ENCODE measurements around the gene GSG1. TPM values are rescaled to one million over a fixed set of nuclear protein-coding genes. Genes with fewer than 3 reads are reported as not detected.

GSG1 gene
- total and polyA plus RNA-seq, 2 of the 8 experiments (the other 6 are each of a cell fraction or from before 2014, with no cell fraction given), result 0.89 to 1.4 TPM

DNA sequence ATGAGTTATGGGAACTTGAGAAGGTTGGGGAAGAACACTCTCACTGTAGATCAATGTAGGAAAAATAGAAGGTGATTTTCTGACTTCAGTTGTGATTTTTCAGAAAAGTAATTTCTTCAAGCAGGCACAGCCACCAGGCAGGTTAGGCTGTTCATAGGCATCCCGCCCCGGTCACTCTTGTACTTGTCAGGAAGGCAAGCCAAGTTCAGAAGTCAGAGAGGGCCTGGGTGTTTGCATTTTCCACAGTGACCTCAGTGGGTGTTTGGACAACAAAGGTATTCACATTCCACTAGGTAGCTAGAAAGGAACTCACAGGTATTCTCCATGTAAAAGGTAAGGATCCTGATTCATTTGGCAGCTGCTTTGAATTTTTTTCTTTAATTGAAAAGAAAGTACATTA is 62.2 kb downstream of the GSG1 start:
- DNase-seq (ENCODE audit: low read depth in 1 of 2, low spot score in 2 of 2) (no peak), FAIRE-seq (no peak)
- Histone ChIP-seq H2AFZ (ENCODE audit: low read length) (no peak overlapping the region), H3K18ac (ENCODE audit: extremely low read depth, low read length) (no peak overlapping the region), H2BK20ac (ENCODE audit: low read length) (no peak overlapping the region), H3K79me1 (ENCODE audit: low read depth, low read length) (no peaks in the 10 kb centered on the region), H3K56ac (replicated peaks; ENCODE audit: insufficient read length, low read depth, low read length) (no peak overlapping the region), H2BK15ac (ENCODE audit: low read length) (no peak overlapping the region), H3K4me1 (replicated peaks in 1 of 4; ENCODE audit: control insufficient read depth in 3 of 4, insufficient read depth in 4 of 4, low read length in 3 of 4) (peaks cover 0 to 3% (median under 1%) of the 10 kb centered on the region in 4 experiments; a peak in 2 of 7 replicates), H4K91ac (replicated peaks; ENCODE audit: insufficient read length, low read length) (no peak overlapping the region), H3K14ac (ENCODE audit: insufficient read length) (no peak overlapping the region), H4K5ac (ENCODE audit: insufficient read length, low read depth, low read length) (no peak overlapping the region), H4K20me1 (replicated peaks in 1 of 2; ENCODE audit: control insufficient read depth in 1 of 2, insufficient read depth in 2 of 2, low read length in 2 of 2) (no peaks in the 10 kb centered on the region), H4K8ac (ENCODE audit: extremely low read depth, insufficient read depth, low read length) (no peak overlapping the region), H3K9me3 (ENCODE audit: insufficient read depth in 2 of 2, low read depth in 1 of 2, low read length in 1 of 2) (no peaks in the 10 kb centered on the region), H3K36me3 (ENCODE audit: control insufficient read depth in 2 of 4, insufficient read depth in 4 of 4, low read length in 3 of 4) (no peaks in the 10 kb centered on the region), H3K4me3 (ENCODE audit: extremely low read depth in 1 of 4, insufficient read depth in 2 of 4, low read depth in 3 of 4, low read length in 4 of 4) (no peak overlapping the region), H3K4me2 (ENCODE audit: insufficient read depth in 1 of 2, low read depth in 2 of 2, low read length in 2 of 2) (no peak overlapping the region), H2BK12ac (ENCODE audit: low read depth, low read length) (no peak overlapping the region), H2AK5ac (ENCODE audit: low read depth, low read length) (no peak overlapping the region), H3K79me2 (ENCODE audit: control insufficient read depth in 1 of 2, insufficient read depth in 2 of 2, low read length in 2 of 2) (peaks cover 0 to 8% of the 10 kb centered on the region in 2 experiments; a peak in 3 of 4 replicates), H2BK5ac (ENCODE audit: low read depth, low read length) (no peak overlapping the region), H3K27me3 (replicated peaks in 1 of 4; ENCODE audit: control insufficient read depth in 3 of 4, extremely low read depth in 1 of 4, insufficient read depth in 3 of 4, low read length in 3 of 4) (no peaks in the 10 kb centered on the region), H3K23ac (ENCODE audit: insufficient read length) (no peak overlapping the region), H3K23me2 (ENCODE audit: low read depth, low read length) (peaks cover 9% of the 10 kb centered on the region), H3K4ac (replicated peaks; ENCODE audit: insufficient read length, low read depth, low read length) (no peak overlapping the region), H3K27ac (ENCODE audit: low read depth, low read length) (no peak overlapping the region), H2BK120ac (replicated peaks; ENCODE audit: low read depth, low read length) (no peak overlapping the region), H3K9ac (replicated peaks in 1 of 4; ENCODE audit: extremely low read depth in 1 of 4, low read depth in 3 of 4, low read length in 3 of 4) (no peak overlapping the region)
- 95% methylated on average over 2 of the region's 2 CpGs; no CpG with 5 or more reads in 1 of the 2 experiments for WGBS, 2 experiments (ENCODE audit: extremely low coverage in 1 of 2, insufficient coverage in 1 of 2, insufficient read length in 1 of 2, insufficient replicate concordance in 2 of 2, low coverage in 1 of 2, low lambda C conversion rate in 2 of 2, missing lambda C conversion rate in 1 of 2)
- ChIA-PET CTCF (ENCODE audit: partially characterized antibody) (interaction anchor here (0.8 to 1.3 kb wide), 5 partner anchors 15 to 296 kb away, joined by 3 to 6 read pairs (median 4); no protein-coding TSS in a partner anchor), POLR2A (ENCODE audit: partially characterized antibody) (no interaction called here)
- TF ChIP-seq SP1 (IDR thresholded peaks at IDR 0.05; ENCODE audit: low read depth, low read length) (no peak), EP300 (IDR thresholded peaks at IDR 0.05; ENCODE audit: borderline replicate concordance in 1 of 2, low read depth in 2 of 2, low read length in 2 of 2) (no peak), MAFK (IDR thresholded peaks at IDR 0.05; ENCODE audit: low read depth, low read length) (no peak), EZH2 (IDR thresholded peaks at IDR 0.05; ENCODE audit: low read depth, low read length, severe bottlenecking) (no peak), TEAD4 (IDR thresholded peaks at IDR 0.05; ENCODE audit: low read depth, low read length) (no peak), EGR1 (IDR thresholded peaks at IDR 0.05; ENCODE audit: borderline replicate concordance, low read depth, low read length) (no peak)
- TF ChIP-seq, protein P1, sequence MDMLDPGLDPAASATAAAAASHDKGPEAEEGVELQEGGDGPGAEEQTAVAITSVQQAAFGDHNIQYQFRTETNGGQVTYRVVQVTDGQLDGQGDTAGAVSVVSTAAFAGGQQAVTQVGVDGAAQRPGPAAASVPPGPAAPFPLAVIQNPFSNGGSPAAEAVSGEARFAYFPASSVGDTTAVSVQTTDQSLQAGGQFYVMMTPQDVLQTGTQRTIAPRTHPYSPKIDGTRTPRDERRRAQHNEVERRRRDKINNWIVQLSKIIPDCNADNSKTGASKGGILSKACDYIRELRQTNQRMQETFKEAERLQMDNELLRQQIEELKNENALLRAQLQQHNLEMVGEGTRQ (IDR thresholded peaks at IDR 0.05; ENCODE audit: low read length), result no peak
- TF ChIP-seq, protein P2, sequence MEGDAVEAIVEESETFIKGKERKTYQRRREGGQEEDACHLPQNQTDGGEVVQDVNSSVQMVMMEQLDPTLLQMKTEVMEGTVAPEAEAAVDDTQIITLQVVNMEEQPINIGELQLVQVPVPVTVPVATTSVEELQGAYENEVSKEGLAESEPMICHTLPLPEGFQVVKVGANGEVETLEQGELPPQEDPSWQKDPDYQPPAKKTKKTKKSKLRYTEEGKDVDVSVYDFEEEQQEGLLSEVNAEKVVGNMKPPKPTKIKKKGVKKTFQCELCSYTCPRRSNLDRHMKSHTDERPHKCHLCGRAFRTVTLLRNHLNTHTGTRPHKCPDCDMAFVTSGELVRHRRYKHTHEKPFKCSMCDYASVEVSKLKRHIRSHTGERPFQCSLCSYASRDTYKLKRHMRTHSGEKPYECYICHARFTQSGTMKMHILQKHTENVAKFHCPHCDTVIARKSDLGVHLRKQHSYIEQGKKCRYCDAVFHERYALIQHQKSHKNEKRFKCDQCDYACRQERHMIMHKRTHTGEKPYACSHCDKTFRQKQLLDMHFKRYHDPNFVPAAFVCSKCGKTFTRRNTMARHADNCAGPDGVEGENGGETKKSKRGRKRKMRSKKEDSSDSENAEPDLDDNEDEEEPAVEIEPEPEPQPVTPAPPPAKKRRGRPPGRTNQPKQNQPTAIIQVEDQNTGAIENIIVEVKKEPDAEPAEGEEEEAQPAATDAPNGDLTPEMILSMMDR (IDR thresholded peaks at IDR 0.05; ENCODE audit: control extremely low read depth in 1 of 3, insufficient read depth in 1 of 3, low read depth in 1 of 3, low read length in 3 of 3), result no peak

All from H1 (cell line).